AG10803 (cell line): ENCODE results near the gene TTC28.

Source experiments
- DNase-seq: peaks from one replicate; pipeline ENCODE4 v3.0.0; 2010; ENCODE audit warnings: low read depth
- H3K4me3 ChIP-seq: 2 replicates; pipeline ENCODE4 v1.5.1; 2011; ENCODE audit warnings: mild to moderate bottlenecking, low read length, control low read depth
- CTCF ChIP-seq: conservative IDR thresholded peaks from 2 replicates; pipeline ENCODE4 v1.5.1; 2011; ENCODE audit warnings: mild to moderate bottlenecking, low read length, control low read depth, inconsistent platforms

The TTC28 gene

DNA sequence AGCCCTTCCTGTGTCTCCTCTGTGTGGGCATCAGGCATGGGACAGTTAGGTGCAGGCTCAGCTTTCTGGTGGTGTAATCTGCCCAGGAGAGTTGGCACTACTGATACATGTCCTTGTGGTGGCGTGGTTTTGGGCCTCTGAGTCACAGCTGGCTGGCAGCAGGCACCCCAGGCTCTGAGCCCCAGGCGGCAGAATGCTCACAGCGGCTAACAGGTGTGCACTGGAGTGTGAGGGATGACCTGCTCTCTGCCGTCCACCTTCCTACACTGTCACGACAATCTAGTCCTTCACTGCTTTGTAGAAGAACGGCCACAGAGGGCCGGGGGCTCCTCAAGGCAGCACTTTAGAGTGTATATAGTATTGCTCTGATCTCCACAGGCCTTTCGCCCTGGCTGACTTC lies 660.3 kb downstream of the TTC28 start:
- no peak overlapping the region for H3K4me3 ChIP-seq
- DNase-seq, result peak; percentile 38
- TF ChIP-seq CTCF, result no peak

DNA sequence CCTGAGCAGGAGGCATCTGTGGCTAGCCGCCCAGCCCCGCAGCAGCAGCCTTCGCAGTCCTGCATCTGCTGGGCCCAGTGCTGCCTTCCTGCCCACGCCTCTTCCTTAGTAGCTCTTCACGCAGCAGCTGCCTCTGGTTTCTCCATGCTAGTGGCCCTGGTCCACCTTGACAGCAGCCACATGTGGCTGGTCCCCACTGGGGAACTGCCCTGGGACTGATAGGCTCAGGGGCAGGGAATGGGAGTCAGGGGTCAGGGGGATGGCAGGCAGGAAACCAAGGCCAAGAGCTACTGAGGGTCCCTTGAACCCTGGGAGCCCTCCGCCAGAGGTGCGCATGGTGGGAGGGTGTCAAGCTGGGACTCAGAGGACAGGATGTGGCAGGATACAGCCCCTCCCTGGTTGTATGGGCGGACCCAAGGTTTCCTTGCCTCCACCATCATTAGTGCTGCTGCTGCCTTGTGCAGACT lies 661.1 kb downstream of the TTC28 start:
- TF ChIP-seq CTCF, result no peak
- H3K4me3 ChIP-seq, result no peak overlapping the region
- no peak for DNase-seq

- H3K4me3 ChIP-seq, result no peak overlapping the region
- TF ChIP-seq CTCF, result no peak
- no peak for DNase-seq
These were observed 661.8 kb downstream of the TTC28 start for GRCh38 chr22:28017859-28018258.

GRCh38 chr22:28017558-28017820 lies 662.2 kb downstream of the TTC28 start:
- TF ChIP-seq CTCF, result no peak
- H3K4me3 ChIP-seq, result no peak overlapping the region
- DNase-seq, result no peak

- TF ChIP-seq CTCF, result no peak
- DNase-seq, result no peak
These were observed 662.7 kb downstream of the TTC28 start for GRCh38 chr22:28016781-28017557.

DNA sequence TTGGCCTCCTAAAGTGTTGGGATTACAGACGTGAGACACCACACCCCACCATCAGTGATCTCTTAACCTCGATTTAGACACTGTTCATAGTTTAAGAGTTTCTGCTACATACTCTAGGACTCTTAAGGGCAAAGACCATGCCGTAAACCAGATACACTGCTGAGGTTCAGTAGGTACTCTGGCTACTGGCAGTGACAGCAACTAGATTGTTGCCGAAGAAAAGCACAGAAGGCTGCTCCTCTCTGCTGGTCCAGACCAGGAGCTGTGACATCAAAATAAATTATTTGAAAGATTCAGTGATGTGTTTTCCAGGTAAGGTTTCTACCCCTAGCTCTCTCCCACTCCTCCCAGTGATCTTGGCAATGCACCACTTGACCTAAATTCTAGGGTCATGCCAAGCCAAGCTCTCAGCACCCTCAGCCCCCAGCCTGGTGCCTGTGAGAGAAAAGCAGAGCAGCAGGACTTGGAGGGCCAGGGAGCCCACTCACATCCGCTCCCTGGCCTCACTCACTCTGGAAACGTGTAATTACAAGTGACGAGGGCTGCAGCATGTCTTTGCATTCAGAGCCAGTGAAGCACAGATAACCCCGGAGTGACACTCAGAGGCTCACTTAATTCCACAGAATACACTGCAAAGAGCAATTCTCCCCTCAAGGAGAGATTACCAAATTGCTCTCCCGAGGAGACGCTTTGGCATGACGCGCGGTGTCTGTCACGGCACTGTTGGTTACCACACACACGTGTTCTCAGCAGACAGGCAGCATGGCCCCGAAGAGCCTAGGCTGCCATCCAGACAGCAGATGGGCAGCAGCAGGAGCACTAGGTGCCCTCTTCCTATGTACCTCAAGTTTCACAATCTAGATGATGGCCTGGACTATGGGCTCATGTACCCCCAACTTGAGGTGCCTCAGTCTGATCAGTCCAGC lies 663.7 kb downstream of the TTC28 start:
- DNase-seq, result peak; percentile 41
- TF ChIP-seq CTCF, result no peak
- H3K4me3 ChIP-seq, result no peak overlapping the region

More at GRCh38 chr22:28016781-28017557, 662.7 kb downstream of the TTC28 start:
- no peak overlapping the region for H3K4me3 ChIP-seq

- TF ChIP-seq CTCF, result no peak
- no peak for DNase-seq
- H3K4me3 ChIP-seq, result no peak overlapping the region
These were observed 664.6 kb downstream of the TTC28 start for GRCh38 chr22:28015046-28015425.
